22Rv1 (cell line): Measurements from ENCODE around the gene HSPA9.
A peak's percentile ranks its signal among the peaks of the same experiment; 100 is the strongest.

Experiments used
- ZFX ChIP-seq: fragments of 450-650 bp; IDR thresholded peaks from 2 replicates; pipeline ENCODE4 v1.6.1; 2017; ENCODE audit warnings: antibody characterized with exemption, borderline replicate concordance
- TF ChIP-seq, protein P1 (sequence below): fragments of 450-650 bp; IDR thresholded peaks from 2 replicates; pipeline ENCODE4 v1.5.1; 2017; ENCODE audit warnings: mild to moderate bottlenecking

DNA sequence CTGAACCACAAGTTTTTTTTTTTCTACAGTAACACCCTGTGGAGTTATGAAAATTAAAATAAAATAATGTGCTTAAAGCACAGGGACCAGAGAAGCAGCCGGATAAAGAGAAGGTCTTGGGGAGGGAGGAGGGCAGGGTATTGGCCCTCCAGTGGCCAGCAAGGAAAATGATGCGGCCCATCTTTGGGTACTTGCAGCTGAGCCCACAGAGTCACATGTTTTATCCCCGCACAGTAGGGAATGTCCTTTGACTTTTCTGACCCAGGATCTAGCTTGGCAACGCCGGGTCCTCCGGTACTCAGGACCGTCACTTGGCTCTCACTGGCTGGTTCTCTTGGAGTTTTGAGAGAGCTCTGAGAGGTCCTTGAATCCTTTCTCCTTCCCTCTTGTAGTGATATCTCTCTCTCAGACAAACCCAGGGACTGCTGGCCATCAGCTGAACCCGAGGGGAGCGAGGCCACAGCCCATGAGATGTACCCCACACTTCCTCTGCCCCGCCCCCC is 35.3 kb upstream of the HSPA9 start:
- TF ChIP-seq, protein P1, sequence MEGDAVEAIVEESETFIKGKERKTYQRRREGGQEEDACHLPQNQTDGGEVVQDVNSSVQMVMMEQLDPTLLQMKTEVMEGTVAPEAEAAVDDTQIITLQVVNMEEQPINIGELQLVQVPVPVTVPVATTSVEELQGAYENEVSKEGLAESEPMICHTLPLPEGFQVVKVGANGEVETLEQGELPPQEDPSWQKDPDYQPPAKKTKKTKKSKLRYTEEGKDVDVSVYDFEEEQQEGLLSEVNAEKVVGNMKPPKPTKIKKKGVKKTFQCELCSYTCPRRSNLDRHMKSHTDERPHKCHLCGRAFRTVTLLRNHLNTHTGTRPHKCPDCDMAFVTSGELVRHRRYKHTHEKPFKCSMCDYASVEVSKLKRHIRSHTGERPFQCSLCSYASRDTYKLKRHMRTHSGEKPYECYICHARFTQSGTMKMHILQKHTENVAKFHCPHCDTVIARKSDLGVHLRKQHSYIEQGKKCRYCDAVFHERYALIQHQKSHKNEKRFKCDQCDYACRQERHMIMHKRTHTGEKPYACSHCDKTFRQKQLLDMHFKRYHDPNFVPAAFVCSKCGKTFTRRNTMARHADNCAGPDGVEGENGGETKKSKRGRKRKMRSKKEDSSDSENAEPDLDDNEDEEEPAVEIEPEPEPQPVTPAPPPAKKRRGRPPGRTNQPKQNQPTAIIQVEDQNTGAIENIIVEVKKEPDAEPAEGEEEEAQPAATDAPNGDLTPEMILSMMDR: peak; percentile 32
- no peak for TF ChIP-seq ZFX
